Left ventricle myocardium superior (tissue), 1 donor: ENCODE results near the gene LEMD1. TPM values are rescaled to one million over a fixed set of nuclear protein-coding genes. Genes with fewer than 3 reads are reported as not detected.
A peak's percentile ranks its signal among the peaks of the same experiment; 100 is the strongest.
"Not testable (repeated sequence)": the region's sequence is repeated elsewhere in the genome, so short reads cannot be mapped to it uniquely, and the experiment has no call there.

Experiments used
- ATAC-seq: fragments of 200-7000 bp; cut with Tn5 transposase; one replicate; pipeline ENCODE4 v1.9.1; 2020; ENCODE audit warnings: mild to moderate bottlenecking, moderate library complexity
- DNase-seq: peaks from one replicate; pipeline ENCODE4 v3.0.0-alpha.2; 2020
- intact Hi-C: fragments of 100-400 bp; cut with micrococcal nuclease; formaldehyde crosslinking; loops from one replicate; pipeline ENCODE4 v1.11.0; 2022
- total RNA-seq: library from RNA; stranded (reverse); fragmentation: NEBNext Ultra II Directional; extraction: Animal tissue kit (Norgen Biotek cat#: 25700); gene quantifications from one replicate; pipeline ENCODE4 v1.2.1, GENCODE V29; 2021
- donor health status: DM: no; HTN: yes; CAD: no; lungs with severe emphysema.

Gene LEMD1
- total RNA-seq, 1 donor from 2014 or later, result not detected

DNA sequence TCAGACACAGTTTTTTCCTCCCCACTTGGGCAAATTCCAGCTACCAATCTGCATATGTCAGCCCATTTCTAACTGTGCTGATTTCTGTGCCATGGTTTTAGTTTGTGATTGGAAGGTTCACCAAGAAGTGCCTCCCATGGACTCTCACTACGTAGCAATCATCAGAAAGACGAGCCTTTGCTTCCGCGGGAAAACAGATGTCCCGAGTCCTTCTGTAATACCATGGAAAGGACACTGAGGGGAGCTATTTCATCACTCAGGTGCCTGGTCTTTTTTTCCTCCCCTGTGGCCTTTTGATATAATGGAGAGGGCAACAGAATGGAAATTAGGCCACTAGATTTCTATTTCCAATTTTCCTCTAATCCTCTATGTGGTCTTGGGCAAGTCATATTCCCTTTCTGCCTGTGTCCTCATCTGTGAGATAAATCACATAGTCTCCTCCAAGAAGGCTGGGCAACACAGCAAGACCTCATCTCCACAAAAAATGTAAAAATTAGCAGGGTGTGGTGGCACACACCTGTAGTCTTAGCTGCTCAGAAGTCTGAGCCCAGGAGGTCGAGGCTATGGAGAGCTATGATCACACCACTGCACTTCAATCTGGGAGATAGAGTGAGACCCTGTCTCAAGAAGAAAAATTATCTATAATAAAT, 24.8 kb downstream of the LEMD1 start:
- peak; percentile 69 for ATAC-seq

DNA sequence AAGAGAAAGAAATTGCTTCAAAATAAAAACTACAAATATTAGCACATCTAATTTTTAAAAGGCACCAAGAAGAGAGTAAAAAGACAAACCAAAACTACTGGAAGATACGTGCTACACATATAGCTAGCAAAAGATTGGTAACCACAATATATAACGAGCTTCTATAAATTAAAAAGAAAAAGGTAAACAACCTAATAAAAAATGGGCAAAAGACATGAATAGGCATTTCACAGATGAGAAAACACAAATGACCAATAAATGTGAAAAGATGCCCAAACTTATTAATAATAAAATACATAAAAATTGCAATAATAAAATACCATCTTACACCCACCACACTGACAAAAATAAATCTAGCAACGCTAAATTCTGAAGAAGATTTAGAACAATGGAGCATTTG, 26.2 kb downstream of the LEMD1 start:
- intact Hi-C loops, result loop anchor here (5.0 kb wide), 1 partner anchor 92 kb away; no protein-coding TSS in a partner anchor
- DNase-seq (no peak), ATAC-seq (no peak)

More for the DNA sequence above, 24.8 kb downstream of the LEMD1 start:
- no peak for DNase-seq
- intact Hi-C loops, result loop anchor here (5.0 kb wide), 1 partner anchor 90 kb away; no protein-coding TSS in a partner anchor

DNA sequence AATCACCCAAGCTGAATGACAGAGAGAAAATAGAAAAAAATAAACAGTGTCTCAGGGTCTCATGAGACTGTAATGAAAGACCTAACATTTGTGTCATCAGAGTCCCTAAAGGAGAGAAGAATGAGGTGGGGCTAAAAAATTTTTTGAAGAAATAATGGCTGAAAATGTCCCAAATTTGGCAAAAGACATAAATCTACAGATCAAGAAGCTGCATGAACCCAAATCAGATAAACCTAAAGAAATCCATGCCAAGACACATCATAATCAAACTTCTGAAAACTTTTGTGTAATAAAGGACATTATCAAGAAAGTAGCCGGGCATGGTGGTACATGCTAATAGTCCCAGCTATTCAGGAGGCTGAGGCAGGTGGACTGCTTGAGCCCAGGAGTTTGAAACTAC, 29.2 kb downstream of the LEMD1 start:
- intact Hi-C loops, result no loop called here
- no peak for DNase-seq
- no peak for ATAC-seq

DNA sequence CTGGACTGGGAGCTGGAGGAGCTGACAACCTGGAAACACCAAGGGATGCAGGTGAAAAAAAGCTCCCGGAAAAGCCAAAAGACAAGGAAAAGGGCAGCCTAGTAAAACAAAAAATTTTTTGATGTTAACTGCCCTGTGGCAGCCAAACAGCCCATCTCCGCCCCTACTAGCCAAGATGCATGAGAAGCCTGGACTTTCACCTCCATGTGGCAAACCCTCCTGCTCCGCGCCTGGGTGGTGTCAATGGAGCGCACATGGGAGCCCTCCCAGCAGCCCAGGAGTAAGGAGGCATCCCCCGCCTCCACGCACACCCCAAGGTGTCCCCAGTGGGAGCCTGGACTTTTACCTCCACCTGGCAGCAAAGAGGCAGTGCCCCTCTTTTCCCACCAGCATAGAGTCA, 30.5 kb downstream of the LEMD1 start:
- intact Hi-C loops, result no loop called here
- ATAC-seq (no peak), DNase-seq (no peak)

DNA sequence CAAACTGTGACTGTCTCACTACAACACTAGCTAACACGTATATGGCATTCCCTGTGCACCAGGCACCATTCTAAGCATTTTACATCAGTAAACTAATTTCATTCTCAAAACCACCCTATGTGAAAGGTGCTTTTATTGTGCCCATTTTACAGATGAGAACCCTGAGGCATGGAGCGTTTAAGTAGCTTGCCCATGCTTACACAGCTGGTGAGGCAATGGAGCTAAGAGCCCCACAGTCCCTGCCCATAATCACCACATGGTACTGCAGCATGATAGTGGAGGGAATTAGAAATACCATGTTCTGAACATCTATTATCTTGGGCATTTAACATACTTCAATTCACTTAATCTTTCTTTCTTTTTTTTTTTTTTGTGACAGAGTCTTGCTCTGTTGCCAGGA, 34.0 kb downstream of the LEMD1 start:
- no peak for DNase-seq
- intact Hi-C loops, result no loop called here
- ATAC-seq, result no peak

- DNase-seq, intact Hi-C loops, ATAC-seq: not testable (repeated sequence)
These were observed 38.9 kb downstream of the LEMD1 start for GRCh38 chr1:205382990-205383389.

DNA sequence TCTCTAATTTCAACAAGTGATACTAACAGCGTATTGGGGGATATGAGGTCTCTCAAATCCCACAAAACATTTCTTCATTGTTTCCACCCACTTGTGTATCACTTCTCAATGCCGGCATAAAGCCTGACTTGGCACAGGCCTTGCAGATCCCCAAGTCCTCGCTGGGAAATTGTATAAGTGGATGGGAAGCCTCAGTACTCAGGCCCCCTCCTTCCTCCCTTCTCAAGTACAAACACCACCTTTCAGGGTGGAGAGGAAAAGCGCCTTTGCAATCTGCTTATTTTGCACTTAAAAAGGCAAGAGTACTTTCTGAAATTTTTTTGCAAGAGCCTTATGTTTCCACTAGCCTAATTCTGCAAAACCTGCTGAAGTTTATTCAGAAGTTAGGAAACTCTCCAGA, 39.3 kb downstream of the LEMD1 start:
- ATAC-seq (no peak), DNase-seq (no peak)
- intact Hi-C loops, result no loop called here

- DNase-seq (no peak), ATAC-seq (no peak)
- intact Hi-C loops, result no loop called here
These were observed 40.6 kb downstream of the LEMD1 start for GRCh38 chr1:205381305-205381704.

DNA sequence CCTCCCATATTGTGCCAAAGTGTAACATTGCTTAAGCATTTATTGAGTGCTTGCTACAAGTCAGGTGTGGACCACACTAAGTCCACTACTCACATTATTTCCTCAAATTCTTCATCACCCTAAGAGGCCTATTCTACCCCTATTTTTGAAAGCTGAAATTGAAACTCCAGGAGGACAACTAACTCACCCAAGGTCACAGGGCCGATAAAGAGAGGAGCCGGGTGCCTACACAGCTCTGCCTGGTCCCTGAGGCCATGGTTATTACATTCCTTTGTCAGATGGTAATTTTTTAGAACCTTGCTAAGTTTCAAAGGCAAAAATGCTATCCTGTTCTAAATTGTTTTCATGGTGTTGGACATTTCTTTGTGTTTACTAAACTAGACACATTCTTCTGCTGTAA, 41.0 kb downstream of the LEMD1 start:
- DNase-seq (no peak), ATAC-seq (no peak)
- intact Hi-C loops, result no loop called here

DNA sequence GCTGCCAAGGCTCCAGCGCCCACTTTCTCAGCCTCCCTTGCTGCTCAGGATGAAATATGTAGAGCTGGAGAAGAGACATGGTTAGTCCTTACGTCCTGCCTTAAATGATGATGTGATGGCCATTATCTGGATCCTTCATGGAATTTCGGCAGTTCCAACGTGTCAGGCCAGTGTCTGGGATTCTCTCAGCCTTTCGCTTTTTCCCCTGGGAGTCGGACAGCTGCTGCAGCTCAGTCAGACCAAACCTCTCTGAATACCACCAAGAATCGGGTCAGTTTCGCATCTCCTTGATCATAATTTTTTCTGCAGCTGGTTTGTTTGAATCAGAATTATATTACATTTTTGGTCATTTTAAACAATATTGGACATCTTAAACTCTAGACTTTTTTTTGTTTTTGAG, 42.8 kb downstream of the LEMD1 start:
- DNase-seq (no peak), ATAC-seq (no peak)
- intact Hi-C loops, result no loop called here

GRCh38 chr1:205377355-205377754, 44.5 kb downstream of the LEMD1 start:
- DNase-seq (no peak), ATAC-seq (no peak)
- intact Hi-C loops, result no loop called here

DNA sequence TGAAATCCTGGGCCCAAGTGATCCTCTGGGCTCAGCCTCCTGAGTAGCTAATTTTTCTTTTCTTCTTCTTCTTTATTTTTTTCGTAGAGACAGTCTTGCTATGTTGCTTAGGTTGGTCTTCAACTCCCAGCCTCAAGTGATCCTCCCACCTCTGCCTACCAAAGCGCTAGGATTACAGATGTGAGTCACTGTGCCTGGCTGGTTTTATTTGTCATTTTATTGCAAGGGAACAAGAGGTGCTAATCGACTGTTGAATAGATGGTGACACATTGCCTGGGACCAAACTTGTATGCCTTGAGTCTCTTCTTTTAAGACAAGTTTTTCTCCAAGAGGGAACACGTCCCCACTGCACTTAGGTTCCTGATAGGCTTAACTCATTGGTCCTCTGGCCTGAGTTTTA, 45.1 kb downstream of the LEMD1 start:
- DNase-seq (no peak), ATAC-seq (no peak)
- intact Hi-C loops, result no loop called here

GRCh38 chr1:205375835-205376545, 45.9 kb downstream of the LEMD1 start:
- peak; percentile 48 for ATAC-seq
- DNase-seq, result no peak
- intact Hi-C loops, result no loop called here

- intact Hi-C loops, result no loop called here
- ATAC-seq (no peak), DNase-seq (no peak)
These were observed 47.4 kb downstream of the LEMD1 start for GRCh38 chr1:205374210-205375078.

DNA sequence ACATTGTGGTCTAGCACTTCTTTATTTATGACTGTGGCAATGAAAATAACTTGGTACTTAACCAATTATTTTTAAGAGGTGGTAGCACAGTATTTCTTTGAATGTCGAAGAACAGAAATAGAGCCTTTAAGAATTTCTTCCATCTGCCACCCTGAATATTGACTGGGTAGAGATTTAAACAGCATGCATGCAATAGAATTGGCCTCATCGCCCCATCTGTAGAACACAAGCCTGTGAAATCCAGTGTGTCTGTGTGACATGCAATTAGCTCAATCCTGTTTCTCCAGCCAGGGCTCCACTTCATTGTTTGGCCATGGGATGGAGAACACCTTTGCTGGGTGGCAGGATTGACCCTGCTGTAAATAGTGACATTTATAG, 48.1 kb downstream of the LEMD1 start:
- ATAC-seq (no peak), DNase-seq (no peak)
- intact Hi-C loops, result no loop called here

DNA sequence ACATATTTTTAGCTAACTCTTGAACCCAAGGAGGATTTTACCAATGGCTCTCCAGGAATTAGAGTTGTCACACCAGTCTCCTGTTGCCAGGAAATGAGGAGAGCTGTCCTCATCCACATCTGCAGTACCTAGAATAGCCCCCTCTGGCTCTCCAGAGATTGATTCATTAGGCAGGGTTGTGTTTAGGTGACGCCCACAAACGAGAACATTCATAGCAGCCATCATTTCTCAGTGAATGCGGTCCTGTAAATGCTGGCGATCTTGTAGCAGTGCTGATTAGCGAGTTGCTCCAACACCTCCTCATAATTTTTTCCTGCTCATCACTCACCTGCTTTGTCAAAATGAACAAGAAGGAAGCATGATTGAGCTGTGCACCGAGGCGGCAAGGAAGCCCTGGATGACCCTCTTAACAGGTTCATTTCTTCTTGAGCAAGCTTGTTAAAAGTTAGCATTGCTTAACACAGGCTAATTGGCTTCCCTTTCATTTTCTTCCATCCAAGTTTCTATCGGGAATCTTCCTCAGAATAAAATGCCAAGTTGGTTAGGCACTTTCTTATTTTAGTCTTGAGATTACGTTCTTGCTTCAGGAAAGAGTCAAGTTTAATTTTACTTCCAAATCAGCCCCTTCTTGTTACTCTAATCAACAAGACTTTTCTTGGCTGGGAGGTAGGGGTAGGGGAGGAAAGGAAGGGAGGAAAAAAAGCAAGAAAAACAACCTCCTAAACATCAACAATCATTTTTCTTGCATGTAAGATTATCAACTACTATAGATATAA, 48.6 kb downstream of the LEMD1 start:
- intact Hi-C loops, result no loop called here
- no peak for DNase-seq
- ATAC-seq, result no peak

GRCh38 chr1:205371871-205372660, 49.8 kb downstream of the LEMD1 start:
- ATAC-seq, result no peak
- intact Hi-C loops, result no loop called here

DNA sequence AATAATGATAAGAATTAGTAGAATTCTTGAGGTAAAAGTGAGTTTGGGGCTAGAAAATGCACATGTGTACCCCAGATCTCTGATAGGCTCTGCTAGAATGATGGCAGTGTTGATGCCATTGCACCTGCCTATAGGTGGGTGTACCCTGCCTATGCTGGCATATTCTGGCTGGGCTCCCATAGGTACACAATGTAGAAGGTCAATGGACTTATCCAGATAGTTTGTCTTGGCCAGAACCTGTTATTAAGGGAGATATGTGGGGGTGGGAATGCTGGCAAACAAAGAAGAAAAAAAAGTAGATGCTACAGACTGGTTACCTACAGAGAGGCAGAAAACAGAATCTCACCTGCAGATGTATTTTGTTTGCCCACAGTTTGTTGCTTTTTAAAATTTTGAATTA, 51.1 kb downstream of the LEMD1 start:
- DNase-seq (no peak), ATAC-seq (no peak)
- intact Hi-C loops, result no loop called here

More at GRCh38 chr1:205371871-205372660, 49.8 kb downstream of the LEMD1 start:
- no peak for DNase-seq

- intact Hi-C loops, result no loop called here
- DNase-seq, result no peak
- ATAC-seq, result no peak
These were observed 52.1 kb downstream of the LEMD1 start for GRCh38 chr1:205369701-205370123.
